CD14-positive monocyte (primary cell): ENCODE measurements around the gene TOGARAM2. TPM values are rescaled to one million over a fixed set of nuclear protein-coding genes. Genes with fewer than 3 reads are reported as not detected.

ENCODE experiments used
- DNase-seq, 3 donors: peaks; one replicate each; pipeline ENCODE4 v3.0.0-alpha.2; 2011 to 2022
- H2AFZ ChIP-seq: 2 replicates; pipeline ENCODE4 v1.6.0; 2012; ENCODE audit warnings: mild to moderate bottlenecking, low read depth, low read length, inconsistent platforms; ENCODE audit not compliant: insufficient read depth, poor library complexity, severe bottlenecking
- H3K27ac ChIP-seq, 2 donors: 1 replicate in 1 of 2; 2 replicates in 1 of 2; pipeline ENCODE4 v1.5.1; 2012 to 2013; ENCODE audit warnings: low read length in 2 of 2, control low read depth in 1 of 2, inconsistent platforms in 1 of 2, low read depth in 1 of 2, mild to moderate bottlenecking in 1 of 2
- H3K27me3 ChIP-seq, 2 donors: one replicate each; pipeline versions ENCODE4 v1.6.0 to v1.6.1; 2011 to 2013; ENCODE audit warnings: low read length in 2 of 2; ENCODE audit not compliant: control insufficient read depth in 2 of 2, insufficient read depth in 2 of 2
- H3K36me3 ChIP-seq, 2 donors: replicated peaks in 1 of 2; 1 replicate in 1 of 2; 2 replicates in 1 of 2; pipeline versions ENCODE4 v1.5.1 to v1.6.1; 2012 to 2013; ENCODE audit warnings: low read length in 2 of 2, control low read depth in 1 of 2, inconsistent platforms in 1 of 2, mild to moderate bottlenecking in 1 of 2; ENCODE audit not compliant: insufficient read depth in 2 of 2, control insufficient read depth in 1 of 2
- H3K4me1 ChIP-seq, 2 donors: 1 replicate in 1 of 2; 2 replicates in 1 of 2; pipeline versions ENCODE4 v1.5.1 to v1.6.1; 2012 to 2013; ENCODE audit warnings: low read length in 2 of 2, control low read depth in 1 of 2, inconsistent platforms in 1 of 2, mild to moderate bottlenecking in 1 of 2, moderate library complexity in 1 of 2; ENCODE audit not compliant: insufficient read depth in 2 of 2, control insufficient read depth in 1 of 2
- H3K4me2 ChIP-seq: replicated peaks from 2 replicates; pipeline ENCODE3; 2012; ENCODE audit warnings: low read length, moderate library complexity, mild to moderate bottlenecking; ENCODE audit not compliant: poor library complexity, severe bottlenecking; ENCODE audit errors: extremely low read depth
- H3K4me3 ChIP-seq, 3 experiments: fragments of 200-600 bp in 1 of 3; sonication (generic) in 1 of 3; replicated peaks in 1 of 3; 1 replicate in 2 of 3; 2 replicates in 1 of 3; pipeline ENCODE4 v1.5.1; 2011 to 2013; ENCODE audit warnings: low read length in 3 of 3, mild to moderate bottlenecking in 3 of 3, control low read depth in 2 of 3, low read depth in 2 of 3, inconsistent platforms in 1 of 3, moderate library complexity in 1 of 3
- H3K79me2 ChIP-seq: 2 replicates; pipeline ENCODE4 v1.6.0; 2012; ENCODE audit warnings: mild to moderate bottlenecking, control low read depth, inconsistent platforms, low read length, moderate library complexity; ENCODE audit not compliant: insufficient read depth
- H3K9ac ChIP-seq: 2 replicates; pipeline ENCODE4 v1.6.0; 2017; ENCODE audit warnings: low read length, mild to moderate bottlenecking; ENCODE audit not compliant: insufficient read depth, poor library complexity, severe bottlenecking
- H3K9me3 ChIP-seq, 2 donors: replicated peaks in 1 of 2; 1 replicate in 1 of 2; 2 replicates in 1 of 2; pipeline versions ENCODE4 v1.5.1 to v1.6.1; 2012 to 2013; ENCODE audit warnings: low read length in 2 of 2, control low read depth in 1 of 2; ENCODE audit not compliant: control insufficient read depth in 1 of 2, insufficient read depth in 1 of 2
- H4K20me1 ChIP-seq: 2 replicates; pipeline ENCODE4 v1.6.0; 2012; ENCODE audit warnings: mild to moderate bottlenecking, low read length, control low read depth, moderate library complexity; ENCODE audit not compliant: insufficient read depth
- H3K27ac Mint-ChIP-seq, 7 donors: one replicate each; pipeline ENCODE4 v1.8.0; 2020; ENCODE audit warnings: mild to moderate bottlenecking in 7 of 7, mixed read lengths in 7 of 7, moderate library complexity in 6 of 7, inconsistent platforms in 2 of 7
- H3K27me3 Mint-ChIP-seq, 3 donors: one replicate each; pipeline ENCODE4 v1.8.0; 2021 to 2022; ENCODE audit warnings: low read depth in 3 of 3, mild to moderate bottlenecking in 3 of 3, mixed read lengths in 3 of 3, moderate library complexity in 3 of 3, inconsistent platforms in 1 of 3
- H3K36me3 Mint-ChIP-seq, 2 donors: one replicate each; pipeline ENCODE4 v1.8.0; 2020; ENCODE audit warnings: mixed read lengths in 2 of 2, inconsistent platforms in 1 of 2, mild to moderate bottlenecking in 1 of 2
- H3K4me1 Mint-ChIP-seq: one replicate; pipeline ENCODE4 v1.8.0; 2020; ENCODE audit warnings: mild to moderate bottlenecking, mixed read lengths
- H3K4me3 Mint-ChIP-seq, 2 donors: one replicate each; pipeline ENCODE4 v1.8.0; 2020; ENCODE audit warnings: mild to moderate bottlenecking in 2 of 2, mixed read lengths in 2 of 2, moderate library complexity in 1 of 2
- H3K9me3 Mint-ChIP-seq, 7 donors: one replicate each; pipeline ENCODE4 v1.8.0; 2020 to 2022; ENCODE audit warnings: mixed read lengths in 7 of 7, mild to moderate bottlenecking in 6 of 7, moderate library complexity in 6 of 7, inconsistent platforms in 2 of 7
- WGBS: methylation state at CpG from one replicate; pipeline ENCODE4 v1.1.5; 2013; ENCODE audit warnings: missing lambda C conversion rate; ENCODE audit not compliant: insufficient coverage; 5-methylcytosine and 5-hydroxymethylcytosine counted together
- intact Hi-C, 2 donors: fragments of 100-400 bp; cut with micrococcal nuclease; formaldehyde crosslinking; loops; one replicate each; pipeline versions ENCODE4 v1.15.0 to v1.15.1; 2023
- polyA plus RNA-seq, 3 donors: library from polyadenylated mRNA; depleted of rRNA in 1 of 3; unstranded in 2 of 3; stranded (reverse) in 1 of 3; fragments of 300-500 nt in 2 of 3; fragments of >200 nt in 1 of 3; fragmentation: Illumina TruSeq in 2 of 3; gene quantifications; 1 replicate in 2 of 3; 2 replicates in 1 of 3; pipeline ENCODE4 v1.2.3, GENCODE V29; 2012 to 2021
- TF ChIP-seq, protein P1 (sequence below): fragments of 200-600 bp; IDR thresholded peaks from one replicate; pipeline ENCODE4 v1.8.0; 2022; ENCODE audit warnings: antibody characterized with exemption, mild to moderate bottlenecking

Gene TOGARAM2
- polyA plus RNA-seq, 3 donors: 0.23 to 5.5 TPM; not detected in 1

- Histone ChIP-seq H3K27me3 (no peaks in the 10 kb centered on the region), H3K27ac (no peak overlapping the region), H2AFZ (no peak overlapping the region), H3K36me3 (no peaks in the 10 kb centered on the region), H3K4me2 (no peak overlapping the region), H3K4me3 (no peak overlapping the region), H3K9me3 (no peaks in the 10 kb centered on the region), H4K20me1 (no peaks in the 10 kb centered on the region), H3K79me2 (no peaks in the 10 kb centered on the region), H3K4me1 (peaks cover 3 to 5% of the 10 kb centered on the region in 2 donors), H3K9ac (no peak overlapping the region)
- no peak for DNase-seq
- Mint-ChIP-seq H3K27ac (peak overlapping the region in 1 of 7 donors; percentile 5), H3K27me3 (peaks cover 1 to 4% (median 2%) of the 10 kb centered on the region in 3 donors), H3K9me3 (no peaks in the 10 kb centered on the region), H3K4me3 (no peak overlapping the region), H3K36me3 (no peaks in the 10 kb centered on the region), H3K4me1 (peaks cover 5% of the 10 kb centered on the region)
- TF ChIP-seq, protein P1, sequence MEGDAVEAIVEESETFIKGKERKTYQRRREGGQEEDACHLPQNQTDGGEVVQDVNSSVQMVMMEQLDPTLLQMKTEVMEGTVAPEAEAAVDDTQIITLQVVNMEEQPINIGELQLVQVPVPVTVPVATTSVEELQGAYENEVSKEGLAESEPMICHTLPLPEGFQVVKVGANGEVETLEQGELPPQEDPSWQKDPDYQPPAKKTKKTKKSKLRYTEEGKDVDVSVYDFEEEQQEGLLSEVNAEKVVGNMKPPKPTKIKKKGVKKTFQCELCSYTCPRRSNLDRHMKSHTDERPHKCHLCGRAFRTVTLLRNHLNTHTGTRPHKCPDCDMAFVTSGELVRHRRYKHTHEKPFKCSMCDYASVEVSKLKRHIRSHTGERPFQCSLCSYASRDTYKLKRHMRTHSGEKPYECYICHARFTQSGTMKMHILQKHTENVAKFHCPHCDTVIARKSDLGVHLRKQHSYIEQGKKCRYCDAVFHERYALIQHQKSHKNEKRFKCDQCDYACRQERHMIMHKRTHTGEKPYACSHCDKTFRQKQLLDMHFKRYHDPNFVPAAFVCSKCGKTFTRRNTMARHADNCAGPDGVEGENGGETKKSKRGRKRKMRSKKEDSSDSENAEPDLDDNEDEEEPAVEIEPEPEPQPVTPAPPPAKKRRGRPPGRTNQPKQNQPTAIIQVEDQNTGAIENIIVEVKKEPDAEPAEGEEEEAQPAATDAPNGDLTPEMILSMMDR: no peak
- 94% methylated on average over 6 of the region's 8 CpGs for WGBS
- intact Hi-C loops: no loop called here
Observed at GRCh38 chr2:29072251-29072650, 91.2 kb downstream of the TOGARAM2 start.

GRCh38 chr2:29072971-29073725 lies 92.0 kb downstream of the TOGARAM2 start:
- H3K9me3 Mint-ChIP-seq: peaks cover 0 to 5% (median 1%) of the 10 kb centered on the region in 7 donors
- no peaks in the 10 kb centered on the region for H3K4me1 ChIP-seq
- H4K20me1 ChIP-seq: no peaks in the 10 kb centered on the region
- H3K36me3 Mint-ChIP-seq: no peaks in the 10 kb centered on the region
- H3K4me2 ChIP-seq: no peak overlapping the region
- no peaks in the 10 kb centered on the region for H3K79me2 ChIP-seq
- intact Hi-C loops: no loop called here
- TF ChIP-seq, protein P1: no peak
- H3K27me3 ChIP-seq: no peaks in the 10 kb centered on the region
- H3K27ac Mint-ChIP-seq: no peak overlapping the region
- no peaks in the 10 kb centered on the region for H3K9me3 ChIP-seq
- H3K9ac ChIP-seq: peak overlapping the region; percentile 8
- H3K27me3 Mint-ChIP-seq: peaks cover 1 to 4% (median 2%) of the 10 kb centered on the region in 3 donors
- no peak overlapping the region for H2AFZ ChIP-seq
- no peak overlapping the region for H3K4me3 Mint-ChIP-seq
- no peak overlapping the region for H3K27ac ChIP-seq
- no peak for DNase-seq
- H3K4me1 Mint-ChIP-seq: peaks cover 3% of the 10 kb centered on the region
- H3K4me3 ChIP-seq: no peak overlapping the region
- H3K36me3 ChIP-seq: no peaks in the 10 kb centered on the region
- 93% methylated on average over 9 of the region's 12 CpGs for WGBS
